H9 (cell line): Measurements from ENCODE around the gene MUSTN1. TPM values are rescaled to one million over a fixed set of nuclear protein-coding genes. Genes with fewer than 3 reads are reported as not detected.

Experiments
- DNase-seq: peaks from one replicate; pipeline ENCODE4 v3.0.0-alpha.2; 2017
- H2AFZ ChIP-seq: one replicate; pipeline ENCODE4 v1.6.1; 2013; ENCODE audit warnings: mild to moderate bottlenecking, low read length, control low read depth, moderate library complexity
- H2AK5ac ChIP-seq: 2 replicates; pipeline ENCODE4 v1.6.1; 2013; ENCODE audit warnings: low read length, control low read depth, mixed read lengths; ENCODE audit not compliant: insufficient read length
- H2BK120ac ChIP-seq: one replicate; pipeline ENCODE4 v1.6.1; 2013; ENCODE audit warnings: low read depth, mild to moderate bottlenecking, low read length, control low read depth, inconsistent platforms; ENCODE audit not compliant: poor library complexity, severe bottlenecking
- H2BK12ac ChIP-seq: 2 replicates; pipeline ENCODE4 v1.6.1; 2013; ENCODE audit warnings: low read length, control low read depth, mixed read lengths, low read depth; ENCODE audit not compliant: insufficient read length
- H2BK15ac ChIP-seq: 2 replicates; pipeline ENCODE4 v1.6.1; 2013; ENCODE audit warnings: low read depth, low read length, control low read depth
- H2BK20ac ChIP-seq: one replicate; pipeline ENCODE4 v1.6.1; 2013; ENCODE audit warnings: low read depth, mild to moderate bottlenecking, low read length, control low read depth, inconsistent platforms; ENCODE audit not compliant: poor library complexity, severe bottlenecking
- H2BK5ac ChIP-seq: 2 replicates; pipeline ENCODE4 v1.6.1; 2013; ENCODE audit warnings: low read length, control low read depth, mixed read lengths; ENCODE audit not compliant: insufficient read length
- H3K14ac ChIP-seq: 2 replicates; pipeline ENCODE4 v1.6.1; 2013; ENCODE audit warnings: low read length, control low read depth; ENCODE audit not compliant: insufficient read depth
- H3K18ac ChIP-seq: 2 replicates; pipeline ENCODE4 v1.6.1; 2013; ENCODE audit warnings: low read depth, mild to moderate bottlenecking, mixed read lengths, low read length, control low read depth; ENCODE audit not compliant: insufficient read length
- H3K23ac ChIP-seq: 2 replicates; pipeline ENCODE4 v1.6.1; 2013; ENCODE audit warnings: low read length, control low read depth, mixed read lengths, low read depth; ENCODE audit not compliant: insufficient read length
- H3K23me2 ChIP-seq: 2 replicates; pipeline ENCODE4 v1.6.1; 2013; ENCODE audit warnings: low read depth, mild to moderate bottlenecking, mixed read lengths, low read length, control low read depth; ENCODE audit not compliant: insufficient read length, poor library complexity, severe bottlenecking
- H3K27ac ChIP-seq: 2 replicates; pipeline ENCODE4 v1.5.1; 2013; ENCODE audit warnings: low read length, control low read depth, mixed read lengths, low read depth; ENCODE audit not compliant: insufficient read length
- H3K27me3 ChIP-seq: 2 replicates; pipeline ENCODE4 v1.6.1; 2013; ENCODE audit warnings: low read length, control low read depth, inconsistent platforms; ENCODE audit not compliant: insufficient read depth
- H3K4ac ChIP-seq: 2 replicates; pipeline ENCODE4 v1.6.1; 2013; ENCODE audit warnings: low read depth, mild to moderate bottlenecking, control low read depth, inconsistent platforms, low read length, moderate library complexity
- H3K4me1 ChIP-seq: 2 replicates; pipeline ENCODE4 v1.6.1; 2013; ENCODE audit warnings: low read length, control low read depth, inconsistent platforms; ENCODE audit not compliant: insufficient read depth
- H3K4me2 ChIP-seq: 2 replicates; pipeline ENCODE4 v1.6.1; 2013; ENCODE audit warnings: low read length, control low read depth, mixed read lengths; ENCODE audit not compliant: insufficient read length, insufficient read depth
- H3K56ac ChIP-seq: 2 replicates; pipeline ENCODE4 v1.6.1; 2013; ENCODE audit warnings: low read depth, mild to moderate bottlenecking, mixed read lengths, low read length, control low read depth; ENCODE audit not compliant: insufficient read length
- H3K79me1 ChIP-seq: 2 replicates; pipeline ENCODE4 v1.6.1; 2013; ENCODE audit warnings: low read depth, mild to moderate bottlenecking, moderate library complexity, low read length, control low read depth, inconsistent platforms; ENCODE audit not compliant: insufficient read depth, poor library complexity, severe bottlenecking
- H3K79me2 ChIP-seq: 2 replicates; pipeline ENCODE4 v1.6.1; 2013; ENCODE audit warnings: low read length, control low read depth, inconsistent platforms; ENCODE audit not compliant: insufficient read depth
- H3K9ac ChIP-seq: 2 replicates; pipeline ENCODE4 v1.6.1; 2013; ENCODE audit warnings: low read length, control low read depth, mixed read lengths; ENCODE audit not compliant: insufficient read length; ENCODE audit errors: extremely low read depth
- H3K9me3 ChIP-seq: one replicate; pipeline ENCODE4 v1.6.1; 2013; ENCODE audit warnings: low read depth, low read length, inconsistent platforms; ENCODE audit not compliant: control insufficient read depth
- H3T11ph ChIP-seq: one replicate; pipeline ENCODE4 v1.6.1; 2013; ENCODE audit warnings: mild to moderate bottlenecking, low read length, control low read depth, inconsistent platforms
- H4K20me1 ChIP-seq: one replicate; pipeline ENCODE4 v1.6.1; 2013; ENCODE audit not compliant: control insufficient read depth, insufficient read length, insufficient read depth
- H4K5ac ChIP-seq: 2 replicates; pipeline ENCODE4 v1.6.1; 2013; ENCODE audit warnings: low read depth, mild to moderate bottlenecking, mixed read lengths, low read length, control low read depth; ENCODE audit not compliant: insufficient read length
- H4K8ac ChIP-seq: replicated peaks from 2 replicates; pipeline ENCODE4 v1.6.1; 2013; ENCODE audit warnings: low read length, control low read depth, mixed read lengths, low read depth; ENCODE audit not compliant: insufficient read length
- H4K91ac ChIP-seq: 2 replicates; pipeline ENCODE4 v1.6.1; 2013; ENCODE audit warnings: low read depth, mild to moderate bottlenecking, moderate library complexity, mixed read lengths, low read length, control low read depth; ENCODE audit not compliant: insufficient read length
- H3K27ac Mint-ChIP-seq, 3 experiments: 2 replicates in 2 of 3; 3 replicates in 1 of 3; pipeline ENCODE4 v1.8.0; 2020 to 2021; ENCODE audit warnings: mixed read lengths in 3 of 3, mild to moderate bottlenecking in 1 of 3, moderate library complexity in 1 of 3
- H3K27me3 Mint-ChIP-seq: 2 replicates; pipeline ENCODE4 v1.8.0; 2021; ENCODE audit warnings: low read depth, mild to moderate bottlenecking, moderate library complexity, mixed read lengths
- H3K36me3 Mint-ChIP-seq, 3 experiments: 2 replicates in 2 of 3; 3 replicates in 1 of 3; pipeline ENCODE4 v1.8.0; 2020 to 2021; ENCODE audit warnings: low read depth in 3 of 3, mixed read lengths in 3 of 3; ENCODE audit not compliant: insufficient read depth in 1 of 3
- H3K4me1 Mint-ChIP-seq, 2 experiments: 2 replicates each; pipeline ENCODE4 v1.8.0; 2020; ENCODE audit warnings: mixed read lengths in 2 of 2
- H3K4me3 Mint-ChIP-seq, 2 experiments: 2 replicates in 1 of 2; 3 replicates in 1 of 2; pipeline ENCODE4 v1.8.0; 2020 to 2021; ENCODE audit warnings: mild to moderate bottlenecking in 2 of 2, mixed read lengths in 2 of 2, moderate library complexity in 1 of 2
- H3K9me3 Mint-ChIP-seq, 2 experiments: 2 replicates in 1 of 2; 3 replicates in 1 of 2; pipeline ENCODE4 v1.8.0; 2020; ENCODE audit warnings: mild to moderate bottlenecking in 2 of 2, mixed read lengths in 2 of 2, moderate library complexity in 1 of 2
- CTCF ChIP-seq: fragments of 200-600 bp; sonication (generic); conservative IDR thresholded peaks from 3 replicates; pipeline ENCODE4 v1.8.0; 2021; ENCODE audit warnings: antibody characterized with exemption, mild to moderate bottlenecking
- WGBS: extraction: QIAGEN DNeasy Blood & Tissue Kit; methylation state at CpG from one replicate; pipeline ENCODE4 v1.1.7; 2013; ENCODE audit warnings: missing lambda C conversion rate, low lambda C conversion rate, mixed read lengths; ENCODE audit not compliant: insufficient read length; ENCODE audit errors: extremely low coverage; 5-methylcytosine and 5-hydroxymethylcytosine counted together
- total RNA-seq: library from RNA; stranded (reverse); gene quantifications from 2 replicates; pipeline ENCODE4 v1.2.1, GENCODE V29; 2021

Gene MUSTN1
- total RNA-seq, 1 experiment from 2014 or later = 0.72 TPM

DNA sequence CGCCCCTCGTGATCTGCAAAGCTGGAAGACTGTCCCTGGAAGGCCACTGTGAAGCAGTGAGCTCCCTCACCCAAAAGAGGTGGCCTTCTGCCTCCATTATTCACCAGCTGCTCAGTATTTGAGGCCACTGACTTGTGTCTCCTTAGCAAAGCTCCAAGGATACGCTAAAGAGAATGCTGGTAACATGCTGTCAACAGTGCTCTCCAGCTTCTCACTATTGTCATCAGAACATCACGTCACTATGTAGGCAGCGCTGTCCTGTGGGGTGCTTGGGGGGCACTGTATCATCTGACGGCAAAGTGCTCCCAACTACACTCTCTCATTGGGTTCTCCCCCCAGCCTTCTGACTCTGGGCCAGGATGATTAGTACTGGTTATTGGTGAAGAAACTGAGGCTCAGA lies 18.6 kb downstream of the MUSTN1 start:
- no peak overlapping the region for H2BK15ac ChIP-seq
- H3K4me2 ChIP-seq = no peak overlapping the region
- no CpG with 5 or more reads among the region's 6 CpGs for WGBS
- no peak overlapping the region for H4K8ac ChIP-seq
- no peaks in the 10 kb centered on the region for H4K20me1 ChIP-seq
- no peak overlapping the region for H3T11ph ChIP-seq
- H3K9ac ChIP-seq = no peak overlapping the region
- H2BK20ac ChIP-seq = no peak overlapping the region
- no peaks in the 10 kb centered on the region for H3K9me3 ChIP-seq
- no peak overlapping the region for H4K91ac ChIP-seq
- H3K18ac ChIP-seq = no peak overlapping the region
- Mint-ChIP-seq H3K4me3 (no peak overlapping the region), H3K4me1 (peaks cover 12 to 14% of the 10 kb centered on the region in 2 experiments), H3K27ac (no peak overlapping the region), H3K36me3 (no peaks in the 10 kb centered on the region; a peak in 1 of 7 replicates), H3K9me3 (no peaks in the 10 kb centered on the region), H3K27me3 (peaks cover 2% of the 10 kb centered on the region; the same call in 1 of the 2 replicates)
- no peaks in the 10 kb centered on the region for H3K79me1 ChIP-seq
- H3K27ac ChIP-seq = no peak overlapping the region
- no peak for TF ChIP-seq CTCF
- H2BK120ac ChIP-seq = no peak overlapping the region
- no peak overlapping the region for H3K23ac ChIP-seq
- H3K4me1 ChIP-seq = 0 out of 2 replicates have a peak, but pooled peaks cover 4% of the 10 kb centered on the region
- H3K14ac ChIP-seq = no peak overlapping the region
- no peaks in the 10 kb centered on the region for H3K23me2 ChIP-seq
- no peaks in the 10 kb centered on the region for H3K27me3 ChIP-seq
- no peak overlapping the region for H4K5ac ChIP-seq
- H2BK5ac ChIP-seq = no peak overlapping the region
- H3K4ac ChIP-seq = no peak overlapping the region
- no peaks in the 10 kb centered on the region for H3K79me2 ChIP-seq
- H2BK12ac ChIP-seq = no peak overlapping the region
- no peak overlapping the region for H2AK5ac ChIP-seq
- no peak overlapping the region for H3K56ac ChIP-seq
- no peak for DNase-seq
- H2AFZ ChIP-seq = no peak overlapping the region
